ENCODE data around the gene PDE8A.
"Not testable (repeated sequence)": the region's sequence is repeated elsewhere in the genome, so short reads cannot be mapped to it uniquely, and the experiment has no call there.

Gene PDE8A

GRCh38 chr15:85010386-85011159 is 28.9 kb downstream of the PDE8A start:
- DNase-seq (ENCODE audit: low spot score), result no peak

- DNase-seq (ENCODE audit: low spot score), result no peak
Observed at GRCh38 chr15:85011160-85011571, 29.5 kb downstream of the PDE8A start.

DNA sequence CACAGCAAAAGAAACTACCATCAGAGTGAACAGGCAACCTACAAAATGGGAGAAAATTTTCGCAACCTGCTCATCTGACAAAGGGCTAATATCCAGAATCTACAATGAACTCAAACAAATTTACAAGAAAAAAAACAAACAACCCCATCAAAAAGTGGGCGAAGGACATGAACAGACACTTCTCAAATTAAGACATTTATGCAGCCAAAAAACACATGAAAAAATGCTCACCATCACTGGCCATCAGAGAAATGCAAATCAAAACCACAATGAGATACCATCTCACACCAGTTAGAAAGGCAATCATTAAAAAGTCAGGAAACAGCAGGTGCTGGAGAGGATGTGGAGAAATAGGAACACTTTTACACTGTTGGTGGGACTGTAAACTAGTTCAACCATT is 30.1 kb downstream of the PDE8A start:
- not testable (repeated sequence) for DNase-seq (ENCODE audit: low spot score)

GRCh38 chr15:85013785-85014184 is 32.1 kb downstream of the PDE8A start:
- DNase-seq (ENCODE audit: low spot score), result no peak

DNA sequence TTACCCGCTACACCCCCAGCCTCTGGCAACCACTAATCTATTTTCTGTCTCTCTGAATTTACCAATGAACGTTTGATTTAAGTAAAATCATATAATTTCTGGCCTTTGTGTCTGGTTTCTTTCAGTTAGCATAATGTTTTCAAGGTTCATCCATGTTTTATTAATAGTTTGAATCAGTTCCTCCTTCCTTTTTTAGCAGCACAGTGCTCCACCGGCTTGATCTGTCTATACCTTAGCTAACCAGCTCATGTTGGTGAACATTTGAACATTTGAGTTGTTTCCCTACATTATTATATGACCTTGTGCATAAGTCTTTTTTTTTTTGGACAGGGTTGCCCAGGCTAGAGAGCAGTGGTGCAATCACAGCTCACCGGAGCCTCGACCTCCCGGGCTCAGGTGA is 33.3 kb downstream of the PDE8A start:
- no peak for DNase-seq (ENCODE audit: low spot score)

DNA sequence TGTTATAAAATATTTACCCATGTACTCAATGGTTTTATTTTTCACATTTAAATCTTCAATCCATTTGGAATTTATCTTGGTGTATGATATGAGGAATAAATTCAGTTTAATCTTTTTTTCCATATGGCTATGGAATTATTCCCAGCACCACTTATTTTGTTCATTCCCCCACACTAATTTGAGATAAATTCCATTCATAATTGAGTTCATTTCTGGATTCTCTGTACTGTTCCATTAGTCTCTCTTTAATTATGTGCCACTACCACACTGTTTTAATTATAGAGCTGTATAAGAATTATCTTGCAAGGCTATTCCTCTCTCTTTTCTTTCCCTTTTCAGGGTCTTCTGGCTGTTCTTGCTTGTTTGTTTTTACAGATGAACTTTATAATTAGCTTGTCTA is 34.6 kb downstream of the PDE8A start:
- DNase-seq (ENCODE audit: low spot score), result no peak

DNA sequence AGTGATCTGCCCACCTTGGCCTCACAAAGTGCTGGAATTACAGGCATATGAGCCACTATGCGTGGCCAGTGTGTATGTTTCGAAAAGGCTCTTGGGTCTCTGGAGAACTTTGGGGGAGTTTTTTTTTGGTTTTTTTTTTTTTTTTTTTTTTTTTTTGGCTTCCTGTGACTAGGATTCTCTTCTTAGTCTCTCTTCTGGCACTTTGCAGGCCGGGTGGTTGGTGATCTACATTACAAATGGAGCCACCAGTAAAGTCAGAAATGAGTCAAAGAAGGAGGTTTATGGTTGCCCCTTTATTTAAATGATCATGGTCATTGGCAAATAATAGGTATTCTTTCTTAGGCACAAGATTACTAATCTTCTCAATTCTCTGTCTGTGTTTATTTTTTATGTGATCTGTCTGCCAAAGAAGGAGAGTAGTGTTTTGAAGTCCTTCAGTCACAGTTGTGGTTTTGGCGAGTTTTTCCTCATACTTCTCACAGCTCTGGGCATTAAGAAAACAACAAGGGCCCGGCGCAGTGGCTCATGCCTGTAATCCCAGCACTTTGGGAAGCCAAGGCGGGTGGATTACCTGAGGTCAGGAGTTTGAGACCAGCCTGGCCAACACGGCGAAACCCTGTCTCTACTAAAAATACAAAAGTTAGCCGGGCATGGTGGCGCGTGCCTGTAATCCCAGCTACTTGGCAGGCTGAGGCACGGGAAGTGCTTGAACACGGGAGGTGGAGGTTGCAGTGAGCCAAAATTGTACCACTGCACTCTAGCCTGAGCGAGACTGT is 38.3 kb downstream of the PDE8A start:
- DNase-seq (ENCODE audit: low spot score), result no peak

DNA sequence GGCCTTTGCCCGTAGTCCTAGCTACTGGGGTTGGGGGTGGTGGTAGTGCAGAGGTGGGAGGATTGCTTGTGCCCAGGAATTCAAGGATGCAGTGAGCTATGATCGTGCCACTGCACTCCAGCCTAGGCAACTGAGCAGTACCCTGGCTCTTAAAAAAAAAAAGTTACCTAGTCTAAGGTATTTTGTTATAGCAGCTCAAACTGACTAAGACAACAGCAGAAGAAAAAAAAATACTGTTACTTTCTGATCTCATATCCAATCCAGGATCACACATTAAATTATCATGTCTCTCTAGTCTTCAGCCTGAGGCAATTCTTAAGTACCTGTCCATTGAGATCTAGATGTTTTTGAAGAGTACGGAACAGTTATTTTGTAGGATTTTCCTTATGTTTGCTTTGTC is 39.8 kb downstream of the PDE8A start:
- DNase-seq (ENCODE audit: low spot score), result no peak

GRCh38 chr15:85022860-85023403 is 41.3 kb downstream of the PDE8A start:
- DNase-seq (ENCODE audit: low spot score), result no peak

DNA sequence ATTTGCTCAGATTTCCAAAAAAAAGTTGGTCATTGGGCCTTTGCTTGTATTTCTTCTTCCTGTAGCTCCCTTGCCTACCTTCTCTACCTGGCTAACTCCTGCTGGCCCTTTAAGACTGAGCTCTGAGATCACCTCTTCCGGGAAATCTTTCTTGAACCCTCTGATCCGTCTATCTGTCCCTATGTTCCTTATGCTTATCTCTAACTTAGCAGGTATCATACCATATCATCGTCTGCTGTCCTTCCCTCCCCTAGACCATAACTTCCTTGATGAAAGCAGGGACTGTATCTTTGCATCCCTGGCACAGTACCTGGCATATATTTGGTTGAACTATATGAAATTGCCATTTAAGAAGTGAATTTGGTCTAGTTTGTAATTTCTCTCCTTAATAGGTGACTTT is 42.3 kb downstream of the PDE8A start:
- no peak for DNase-seq (ENCODE audit: low spot score)

GRCh38 chr15:85024509-85025336 is 43.1 kb downstream of the PDE8A start:
- DNase-seq (ENCODE audit: low spot score), result peak; percentile 85

DNA sequence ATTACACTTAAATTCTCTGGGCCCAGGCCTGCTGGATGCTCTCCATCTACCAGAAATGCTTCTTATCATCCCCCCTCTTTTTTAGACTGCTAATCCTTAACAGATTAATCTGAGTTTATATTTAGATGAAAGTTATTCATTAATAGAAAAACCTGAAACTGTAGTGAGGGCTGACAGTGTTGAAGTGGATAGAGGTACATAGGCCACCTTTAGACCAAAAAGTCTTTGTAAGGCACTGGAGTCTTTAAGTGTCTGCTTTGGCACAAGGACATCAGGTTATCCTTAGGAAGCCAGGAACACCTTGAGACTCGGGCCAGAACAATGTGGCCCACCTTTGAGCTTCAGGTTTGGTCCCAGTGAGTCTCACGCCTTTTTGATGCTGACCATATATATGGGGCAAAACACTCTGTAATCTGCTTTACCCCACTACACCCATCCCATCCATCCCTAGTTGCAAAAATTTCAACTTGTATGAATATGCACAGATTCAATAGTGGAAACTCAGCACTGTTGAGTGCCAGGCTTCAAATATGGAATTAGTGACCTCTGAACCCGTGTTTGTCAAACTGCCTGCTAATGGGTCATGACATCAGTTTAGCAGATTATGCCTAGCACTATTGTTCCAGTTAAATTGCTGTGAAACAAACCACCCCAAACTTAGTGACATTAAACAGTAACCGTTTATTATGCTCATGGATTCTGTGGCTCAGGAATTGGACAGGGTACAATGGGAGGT is 44.0 kb downstream of the PDE8A start:
- DNase-seq (ENCODE audit: low spot score), result no peak

DNA sequence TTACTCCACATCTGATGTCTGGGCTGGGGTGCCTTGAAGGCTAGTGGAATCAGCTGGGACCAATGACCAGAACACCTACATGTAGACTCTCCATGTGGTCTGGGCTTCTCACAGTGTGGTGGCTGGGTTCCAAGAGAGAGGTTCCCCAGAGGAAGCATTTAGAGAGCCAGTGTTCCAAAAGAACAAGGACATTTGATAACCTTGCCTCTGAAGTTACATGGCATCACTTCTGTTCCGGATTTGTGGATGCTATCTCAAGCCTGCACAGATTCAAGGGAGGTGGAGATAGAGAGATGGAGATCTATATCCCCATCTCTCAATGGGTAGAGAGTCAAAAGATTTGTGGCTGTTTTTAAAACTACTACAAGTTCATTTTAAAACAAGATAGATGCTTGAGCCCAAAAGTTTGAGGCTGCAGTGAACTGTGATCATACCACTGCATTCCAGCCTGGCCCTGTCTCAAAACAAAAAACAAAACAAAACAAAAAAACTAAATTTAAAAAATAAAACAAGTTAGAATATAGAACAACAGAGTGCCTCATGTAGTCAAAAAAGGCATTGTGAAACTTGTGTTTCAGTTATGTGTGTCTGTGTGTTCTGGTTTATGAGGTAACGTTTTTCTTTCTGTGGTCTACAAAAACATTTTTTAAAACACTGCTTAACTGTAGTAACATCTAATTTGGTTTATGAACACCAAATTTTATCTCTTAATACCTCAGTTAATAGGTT is 44.8 kb downstream of the PDE8A start:
- no peak for DNase-seq (ENCODE audit: low spot score)

- no peak for DNase-seq (ENCODE audit: low spot score)
Observed at GRCh38 chr15:85027033-85027380, 45.4 kb downstream of the PDE8A start.

GRCh38 chr15:85027421-85027820 is 45.8 kb downstream of the PDE8A start:
- no peak for DNase-seq (ENCODE audit: low spot score)

DNA sequence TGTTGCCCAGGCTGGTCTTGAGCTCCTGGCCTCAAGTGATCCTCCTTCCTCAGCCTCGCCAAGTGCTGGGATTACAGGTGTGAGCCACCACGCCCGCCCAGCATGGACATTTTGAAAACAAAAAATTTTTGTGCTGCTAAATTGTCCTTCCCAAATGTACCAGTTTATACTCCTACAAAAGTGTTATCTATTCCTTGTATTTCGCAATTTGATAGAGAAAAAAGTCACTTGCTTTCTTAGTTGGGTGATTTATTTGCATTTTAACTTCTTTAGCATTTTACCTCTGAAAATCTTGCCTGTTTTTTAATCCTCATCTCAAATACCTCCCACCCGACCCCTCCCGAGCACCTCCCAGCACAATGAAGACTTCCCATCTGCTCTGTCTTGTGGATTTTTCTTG is 46.8 kb downstream of the PDE8A start:
- no peak for DNase-seq (ENCODE audit: low spot score)

DNA sequence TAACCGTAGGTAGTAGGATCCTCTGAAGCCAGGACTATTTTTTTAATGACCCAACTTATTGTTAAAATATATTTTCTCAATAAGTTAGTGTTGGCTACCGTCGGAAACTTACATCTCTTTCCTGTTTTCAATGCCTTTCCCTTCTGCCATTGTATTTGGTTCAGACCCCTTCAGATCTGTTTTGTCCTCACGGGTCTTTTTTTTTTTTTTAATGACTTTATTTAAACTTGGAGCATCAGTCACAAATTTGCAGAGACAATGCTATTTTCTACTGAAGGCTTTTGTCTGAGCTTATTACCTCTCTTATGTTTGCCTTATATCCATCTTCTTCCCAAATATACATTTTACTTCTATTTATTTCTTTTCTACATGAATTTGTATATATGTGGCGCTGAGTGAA is 47.6 kb downstream of the PDE8A start:
- no peak for DNase-seq (ENCODE audit: low spot score)

DNA sequence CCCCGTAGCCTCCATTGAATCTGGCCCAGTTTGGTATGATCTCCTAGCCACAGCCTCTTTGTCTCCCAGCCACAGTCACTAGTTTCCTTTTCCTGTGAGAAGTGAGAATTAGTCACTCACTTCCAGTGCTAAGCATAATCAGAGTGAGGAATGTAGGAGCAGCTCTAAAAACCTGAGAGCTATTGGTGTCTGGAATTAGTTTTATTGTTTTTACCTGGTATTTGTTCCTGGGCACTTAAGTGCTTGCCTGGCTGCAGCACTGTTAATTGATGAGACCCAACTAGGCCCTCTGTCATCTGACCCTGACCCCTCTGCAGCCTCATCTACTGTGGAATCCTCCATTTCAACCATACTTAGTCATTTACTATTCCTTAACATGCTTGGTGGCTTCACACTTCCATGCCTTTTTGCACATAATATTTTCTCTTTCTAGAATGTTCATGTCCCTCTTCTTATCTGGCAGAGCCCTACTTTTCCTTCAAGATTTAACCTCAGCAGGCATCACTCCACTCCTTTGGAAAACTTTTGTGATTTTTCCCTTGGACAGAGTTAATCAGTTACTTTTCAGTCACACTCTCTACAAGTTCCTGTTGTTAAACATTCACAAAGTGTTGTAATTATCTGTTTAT is 48.8 kb downstream of the PDE8A start:
- DNase-seq (ENCODE audit: low spot score), result peak; percentile 54

- no peak for DNase-seq (ENCODE audit: low spot score)
Observed at GRCh38 chr15:85031086-85031943, 49.7 kb downstream of the PDE8A start.
